ENCODE measurements around the gene NOTCH1.

The NOTCH1 gene

GRCh38 chr9:136545965-136546696 lies at the start of gene NOTCH1:
NOTCH1 (minus strand) TSS chr9:136546048; CDS start chr9:136545786, 262 bp downstream.
- Mint-ChIP-seq H3K9me3 (no peaks in the 10 kb centered on the region), H3K27me3 (no peaks in the 10 kb centered on the region), H3K27ac (peak within 1 kb of the TSS; percentile 52 to 82), H3K4me3 (peak within 1 kb of the TSS; percentile 94), H3K4me1 (peaks cover 72% of the 10 kb centered on the region)
- ATAC-seq (peak; percentile 71), DNase-seq (peak; percentile 89 to 92)

GRCh38 chr9:136594492-136594891 lies 48.6 kb upstream of the NOTCH1 start:
- no peak overlapping the region for H3K27ac Mint-ChIP-seq
- H3K4me3 Mint-ChIP-seq = no peak overlapping the region
- H3K4me1 Mint-ChIP-seq = peaks cover 7% of the 10 kb centered on the region
- H3K27me3 Mint-ChIP-seq = peaks cover 8% of the 10 kb centered on the region
- ATAC-seq = no peak
- DNase-seq = no peak
- H3K9me3 Mint-ChIP-seq = no peaks in the 10 kb centered on the region

GRCh38 chr9:136593581-136593980 lies 47.7 kb upstream of the NOTCH1 start:
- ATAC-seq (no peak), DNase-seq (no peak)
- H3K9me3 Mint-ChIP-seq = no peaks in the 10 kb centered on the region
- H3K4me3 Mint-ChIP-seq = no peak overlapping the region
- H3K27me3 Mint-ChIP-seq = no peaks in the 10 kb centered on the region
- peaks cover 16% of the 10 kb centered on the region for H3K4me1 Mint-ChIP-seq
- peak overlapping the region in 1 of 2 donors; percentile 9 for H3K27ac Mint-ChIP-seq

GRCh38 chr9:136592666-136593065 lies 46.8 kb upstream of the NOTCH1 start:
- Mint-ChIP-seq H3K4me1 (peaks cover 24% of the 10 kb centered on the region), H3K27ac (no peak overlapping the region), H3K9me3 (no peaks in the 10 kb centered on the region), H3K27me3 (no peaks in the 10 kb centered on the region), H3K4me3 (no peak overlapping the region)
- ATAC-seq = no peak
- DNase-seq = no peak

- H3K27me3 Mint-ChIP-seq = no peaks in the 10 kb centered on the region
- DNase-seq = no peak
- H3K9me3 Mint-ChIP-seq = no peaks in the 10 kb centered on the region
- H3K4me1 Mint-ChIP-seq = peaks cover 24% of the 10 kb centered on the region
- no peak overlapping the region for H3K27ac Mint-ChIP-seq
- no peak for ATAC-seq
- H3K4me3 Mint-ChIP-seq = no peak overlapping the region
These were observed 45.2 kb upstream of the NOTCH1 start for GRCh38 chr9:136590821-136591752.

GRCh38 chr9:136589766-136590763 lies 44.2 kb upstream of the NOTCH1 start:
- DNase-seq (no peak), ATAC-seq (no peak)
- no peaks in the 10 kb centered on the region for H3K27me3 Mint-ChIP-seq
- H3K9me3 Mint-ChIP-seq = no peaks in the 10 kb centered on the region
- peaks cover 24% of the 10 kb centered on the region for H3K4me1 Mint-ChIP-seq
- peak overlapping the region in 1 of 2 donors; percentile 49 for H3K4me3 Mint-ChIP-seq
- H3K27ac Mint-ChIP-seq = peak overlapping the region in 1 of 2 donors; percentile 1

GRCh38 chr9:136588663-136589464 lies 43.0 kb upstream of the NOTCH1 start:
- Mint-ChIP-seq H3K4me3 (peak overlapping the region; percentile 70 to 85), H3K27ac (peak overlapping the region; percentile 98 to 99), H3K9me3 (no peaks in the 10 kb centered on the region), H3K27me3 (no peaks in the 10 kb centered on the region), H3K4me1 (peaks cover 24% of the 10 kb centered on the region)
- peak; percentile 41 to 51 for DNase-seq
- ATAC-seq = peak; percentile 72

- ATAC-seq = no peak
- Mint-ChIP-seq H3K9me3 (no peaks in the 10 kb centered on the region), H3K4me1 (peaks cover 24% of the 10 kb centered on the region), H3K27ac (peak overlapping the region; percentile 98 to 99), H3K27me3 (no peaks in the 10 kb centered on the region), H3K4me3 (peak overlapping the region; percentile 70 to 85)
- DNase-seq = no peak
These were observed 42.3 kb upstream of the NOTCH1 start for GRCh38 chr9:136587944-136588662.

GRCh38 chr9:136587145-136587943 lies 41.5 kb upstream of the NOTCH1 start:
- ATAC-seq (no peak), DNase-seq (no peak)
- Mint-ChIP-seq H3K4me1 (peaks cover 24% of the 10 kb centered on the region), H3K9me3 (no peaks in the 10 kb centered on the region), H3K27ac (peak overlapping the region in 1 of 2 donors; percentile 19), H3K27me3 (no peaks in the 10 kb centered on the region), H3K4me3 (no peak overlapping the region)

GRCh38 chr9:136586391-136586953 lies 40.6 kb upstream of the NOTCH1 start:
- Mint-ChIP-seq H3K9me3 (no peaks in the 10 kb centered on the region), H3K27ac (no peak overlapping the region), H3K27me3 (no peaks in the 10 kb centered on the region), H3K4me1 (peaks cover 24% of the 10 kb centered on the region), H3K4me3 (no peak overlapping the region)
- DNase-seq (no peak), ATAC-seq (no peak)

GRCh38 chr9:136585531-136586120 lies 39.8 kb upstream of the NOTCH1 start:
- no peak for ATAC-seq
- peak overlapping the region in 1 of 2 donors; percentile 38 for H3K27ac Mint-ChIP-seq
- peaks cover 24% of the 10 kb centered on the region for H3K4me1 Mint-ChIP-seq
- no peak for DNase-seq
- no peaks in the 10 kb centered on the region for H3K9me3 Mint-ChIP-seq
- H3K27me3 Mint-ChIP-seq = no peaks in the 10 kb centered on the region
- H3K4me3 Mint-ChIP-seq = no peak overlapping the region

- Mint-ChIP-seq H3K27me3 (no peaks in the 10 kb centered on the region), H3K4me3 (no peak overlapping the region), H3K4me1 (peaks cover 22% of the 10 kb centered on the region), H3K27ac (no peak overlapping the region), H3K9me3 (no peaks in the 10 kb centered on the region)
- no peak for DNase-seq
- no peak for ATAC-seq
These were observed 39.1 kb upstream of the NOTCH1 start for GRCh38 chr9:136584934-136585333.

Measured in stimulated activated naive CD8-positive, alpha-beta T cell treated with anti-CD3 and anti-CD28 coated beads, Interleukin-15, amount 100 ng/mL, for 72 hours (primary cell).